ENCODE data around the gene ANAPC5.

The ANAPC5 gene, protein sequence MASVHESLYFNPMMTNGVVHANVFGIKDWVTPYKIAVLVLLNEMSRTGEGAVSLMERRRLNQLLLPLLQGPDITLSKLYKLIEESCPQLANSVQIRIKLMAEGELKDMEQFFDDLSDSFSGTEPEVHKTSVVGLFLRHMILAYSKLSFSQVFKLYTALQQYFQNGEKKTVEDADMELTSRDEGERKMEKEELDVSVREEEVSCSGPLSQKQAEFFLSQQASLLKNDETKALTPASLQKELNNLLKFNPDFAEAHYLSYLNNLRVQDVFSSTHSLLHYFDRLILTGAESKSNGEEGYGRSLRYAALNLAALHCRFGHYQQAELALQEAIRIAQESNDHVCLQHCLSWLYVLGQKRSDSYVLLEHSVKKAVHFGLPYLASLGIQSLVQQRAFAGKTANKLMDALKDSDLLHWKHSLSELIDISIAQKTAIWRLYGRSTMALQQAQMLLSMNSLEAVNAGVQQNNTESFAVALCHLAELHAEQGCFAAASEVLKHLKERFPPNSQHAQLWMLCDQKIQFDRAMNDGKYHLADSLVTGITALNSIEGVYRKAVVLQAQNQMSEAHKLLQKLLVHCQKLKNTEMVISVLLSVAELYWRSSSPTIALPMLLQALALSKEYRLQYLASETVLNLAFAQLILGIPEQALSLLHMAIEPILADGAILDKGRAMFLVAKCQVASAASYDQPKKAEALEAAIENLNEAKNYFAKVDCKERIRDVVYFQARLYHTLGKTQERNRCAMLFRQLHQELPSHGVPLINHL

DNA sequence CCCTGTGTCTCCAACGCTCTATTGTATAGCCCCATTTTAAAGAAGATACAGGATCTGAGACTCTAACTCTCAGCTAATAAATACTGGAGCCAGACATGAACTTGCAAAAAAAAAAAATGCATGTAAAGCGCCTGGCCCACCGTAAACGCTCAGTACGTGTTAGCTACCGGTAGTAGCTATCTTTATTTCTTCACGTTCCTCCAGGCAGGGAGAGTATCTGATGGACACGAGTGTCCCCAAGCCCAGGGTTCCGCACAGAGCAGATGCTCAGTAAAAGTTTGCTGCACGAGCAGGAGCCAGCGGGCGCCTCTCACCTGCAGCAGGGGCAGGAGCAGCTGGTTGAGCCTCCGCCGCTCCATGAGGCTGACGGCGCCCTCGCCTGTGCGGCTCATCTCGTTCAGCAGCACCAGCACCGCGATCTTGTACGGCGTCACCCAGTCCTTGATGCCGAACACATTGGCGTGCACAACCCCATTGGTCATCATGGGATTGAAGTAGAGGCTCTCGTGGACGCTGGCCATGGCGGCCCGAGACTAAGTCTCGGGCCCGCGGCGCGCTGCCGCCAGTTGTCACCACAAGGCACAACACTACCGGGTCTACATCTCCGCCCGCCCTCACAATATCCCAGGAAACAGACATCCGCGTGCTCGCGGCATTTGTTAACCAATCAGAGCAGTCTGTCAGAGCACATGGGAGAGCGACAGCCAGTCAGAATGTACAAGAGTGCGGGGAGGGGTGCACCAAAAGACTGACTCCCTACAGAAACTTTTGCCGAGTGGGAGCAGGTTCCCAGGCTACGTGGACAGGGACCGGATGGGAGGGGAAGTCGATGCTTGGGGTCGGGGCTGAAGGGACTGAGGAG, at the start of gene ANAPC5:
ANAPC5 (minus strand) TSS at position 592 of the 862 bp plus-strand sequence; CDS start at position 521, 71 bp downstream.
- TF ChIP-seq, protein P1, sequence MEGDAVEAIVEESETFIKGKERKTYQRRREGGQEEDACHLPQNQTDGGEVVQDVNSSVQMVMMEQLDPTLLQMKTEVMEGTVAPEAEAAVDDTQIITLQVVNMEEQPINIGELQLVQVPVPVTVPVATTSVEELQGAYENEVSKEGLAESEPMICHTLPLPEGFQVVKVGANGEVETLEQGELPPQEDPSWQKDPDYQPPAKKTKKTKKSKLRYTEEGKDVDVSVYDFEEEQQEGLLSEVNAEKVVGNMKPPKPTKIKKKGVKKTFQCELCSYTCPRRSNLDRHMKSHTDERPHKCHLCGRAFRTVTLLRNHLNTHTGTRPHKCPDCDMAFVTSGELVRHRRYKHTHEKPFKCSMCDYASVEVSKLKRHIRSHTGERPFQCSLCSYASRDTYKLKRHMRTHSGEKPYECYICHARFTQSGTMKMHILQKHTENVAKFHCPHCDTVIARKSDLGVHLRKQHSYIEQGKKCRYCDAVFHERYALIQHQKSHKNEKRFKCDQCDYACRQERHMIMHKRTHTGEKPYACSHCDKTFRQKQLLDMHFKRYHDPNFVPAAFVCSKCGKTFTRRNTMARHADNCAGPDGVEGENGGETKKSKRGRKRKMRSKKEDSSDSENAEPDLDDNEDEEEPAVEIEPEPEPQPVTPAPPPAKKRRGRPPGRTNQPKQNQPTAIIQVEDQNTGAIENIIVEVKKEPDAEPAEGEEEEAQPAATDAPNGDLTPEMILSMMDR (IDR thresholded peaks at IDR 0.05), result no peak

DNA sequence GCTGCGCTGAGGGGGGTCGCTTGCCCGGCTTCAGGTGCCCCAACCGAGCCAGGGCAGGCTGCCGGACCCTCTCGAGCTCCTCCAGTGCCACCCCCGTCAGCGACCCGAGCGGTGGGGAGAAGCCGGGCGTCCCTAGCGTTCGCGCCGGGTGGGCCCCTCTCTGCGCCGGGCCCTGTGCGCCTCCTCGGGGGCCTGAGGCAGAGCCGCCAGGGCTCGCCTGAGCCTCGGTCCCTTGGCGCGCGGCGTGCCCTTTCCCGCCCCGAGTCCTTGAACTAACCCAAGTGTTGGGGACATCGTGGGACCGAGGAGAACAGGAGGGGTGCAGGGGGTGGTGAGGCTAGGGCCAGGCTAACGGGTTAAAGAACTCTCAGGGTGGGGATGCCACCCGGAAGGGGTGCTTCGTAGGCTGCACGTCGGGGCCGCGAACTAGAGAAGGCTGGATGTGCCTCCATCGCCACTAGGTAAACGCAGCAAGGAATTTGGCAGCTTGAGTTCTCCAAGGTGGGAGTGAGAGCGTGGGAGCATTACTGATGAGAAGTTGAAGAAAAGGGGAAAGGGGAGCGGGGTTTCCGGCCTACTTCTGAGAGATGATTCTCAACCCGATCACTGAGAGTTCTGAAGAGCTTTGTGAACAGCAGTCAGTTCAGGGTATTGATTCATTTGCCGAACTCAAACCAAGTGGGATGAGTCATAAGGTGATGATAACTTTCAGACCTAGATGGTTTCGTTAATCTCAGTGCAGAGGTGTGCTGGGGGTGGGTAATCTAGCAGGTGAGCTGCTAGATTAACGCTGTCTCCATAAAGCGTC, 48.3 kb upstream of the ANAPC5 start:
- TF ChIP-seq, protein P1 (IDR thresholded peaks at IDR 0.05), result no peak

DNA sequence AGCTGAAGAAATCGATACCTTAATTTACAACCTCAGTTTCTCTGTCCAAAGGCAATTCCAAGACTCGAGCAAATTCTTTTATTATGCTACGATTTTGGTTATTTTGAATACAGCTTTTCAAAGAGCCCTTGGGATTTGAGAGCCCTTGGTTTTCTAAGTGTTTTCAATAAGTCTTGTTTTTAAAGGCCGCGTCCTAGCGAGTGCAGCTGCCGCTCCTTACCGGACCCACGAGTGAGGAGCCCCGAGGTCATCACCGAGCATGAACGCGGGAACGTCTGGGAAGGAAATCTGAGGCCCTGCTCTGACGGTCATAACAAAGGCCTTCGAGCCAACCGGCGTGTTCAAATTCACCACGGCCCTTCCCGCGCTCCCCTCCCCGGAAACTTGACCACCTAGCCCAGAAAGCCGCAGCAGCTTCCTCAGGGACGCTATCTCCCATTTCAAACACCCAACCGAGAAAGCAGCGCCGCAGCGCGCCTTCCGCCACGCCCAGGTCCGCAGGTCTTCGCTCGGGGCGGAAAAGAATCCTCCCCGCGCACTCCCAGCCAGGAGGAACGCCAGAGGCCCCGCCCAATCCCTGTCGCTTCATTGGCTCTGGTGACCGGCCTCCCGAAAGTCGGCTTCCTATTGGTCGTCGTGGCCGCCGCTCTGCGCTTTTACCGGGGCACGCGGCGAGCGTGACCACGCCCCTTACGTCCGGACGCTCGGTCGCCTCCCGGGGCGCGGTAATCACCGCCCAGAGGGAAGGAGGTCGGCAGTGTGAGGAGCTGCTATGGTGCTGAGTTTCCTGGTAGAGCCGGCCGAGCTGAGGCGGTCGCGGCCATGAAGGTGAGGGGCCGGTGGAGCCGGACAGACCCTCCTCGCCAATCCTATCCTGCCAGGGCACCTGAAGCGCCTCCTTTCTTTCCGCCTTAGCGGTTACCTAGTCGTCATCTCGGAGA, 47.5 kb upstream of the ANAPC5 start, which contains the start of gene RNF34:
RNF34 (plus strand) TSS at position 728 of the 941 bp plus-strand sequence; CDS start at position 823, 95 bp downstream.
- TF ChIP-seq, protein P1 (IDR thresholded peaks at IDR 0.05), result no peak

DNA sequence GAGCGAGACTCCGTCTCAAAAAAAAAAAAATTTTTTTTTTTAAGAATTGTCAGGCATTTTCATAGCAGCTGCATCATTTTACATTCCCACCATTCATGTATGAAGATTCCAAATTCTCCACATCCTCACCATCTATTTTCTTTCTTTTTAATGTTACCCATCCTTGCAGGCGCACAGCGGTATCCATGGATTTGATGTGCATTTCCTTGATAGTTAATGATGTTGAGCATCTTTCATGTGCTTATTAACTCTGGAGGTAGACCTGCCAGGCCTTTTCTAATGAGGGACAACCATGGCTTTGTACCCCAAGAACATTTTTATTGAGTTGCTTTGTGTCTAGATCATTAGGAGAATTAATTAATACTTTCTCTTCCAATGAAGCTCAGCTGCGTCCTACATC, 46.1 kb upstream of the ANAPC5 start:
- TF ChIP-seq, protein P1 (IDR thresholded peaks at IDR 0.05), result no peak

DNA sequence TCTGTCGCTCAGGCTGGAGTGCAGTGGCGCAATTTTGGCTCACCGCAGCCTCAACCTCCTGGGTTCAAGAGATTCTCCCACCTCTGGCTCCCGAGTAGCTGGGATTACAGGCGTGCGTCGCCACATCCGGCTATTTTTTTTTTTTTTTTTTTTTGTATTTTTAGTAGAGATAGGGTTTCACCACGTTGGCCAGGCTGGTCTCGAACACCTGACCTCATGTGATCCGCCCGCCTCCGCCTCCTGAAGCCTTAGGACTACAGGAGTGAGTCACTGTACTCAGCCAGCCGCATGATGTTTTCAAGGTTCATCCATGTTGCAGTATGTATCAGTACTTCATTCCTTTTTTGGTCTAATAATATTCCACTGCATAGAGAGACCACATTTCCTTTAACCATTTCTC, 45.3 kb upstream of the ANAPC5 start:
- TF ChIP-seq, protein P1 (IDR thresholded peaks at IDR 0.05), result no peak

DNA sequence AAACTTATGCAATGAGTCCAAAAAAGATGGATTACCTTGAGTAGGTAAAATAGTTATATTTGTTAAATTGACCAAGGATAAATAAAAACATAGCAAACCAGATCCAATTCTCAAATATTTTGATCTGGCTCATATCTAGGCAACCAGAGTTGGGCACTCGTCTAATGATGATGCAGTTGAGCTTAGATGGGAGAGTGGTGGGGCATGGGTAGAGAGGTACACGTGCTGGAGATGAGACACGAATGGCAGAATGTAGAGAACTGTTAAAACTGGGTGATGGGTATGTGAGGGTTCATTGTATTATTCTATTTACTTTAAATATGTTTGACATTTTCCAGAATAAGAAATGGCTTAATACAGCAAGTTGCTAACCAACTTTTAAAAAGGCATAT, 40.1 kb upstream of the ANAPC5 start:
- TF ChIP-seq, protein P1 (IDR thresholded peaks at IDR 0.05), result no peak
